ENCODE results near the gene COL5A2. TPM values are rescaled to one million over a fixed set of nuclear protein-coding genes. Genes with fewer than 3 reads are reported as not detected.

Gene COL5A2
- total and polyA plus RNA-seq, 2 experiments from 2014 or later: 252 to 974 TPM

DNA sequence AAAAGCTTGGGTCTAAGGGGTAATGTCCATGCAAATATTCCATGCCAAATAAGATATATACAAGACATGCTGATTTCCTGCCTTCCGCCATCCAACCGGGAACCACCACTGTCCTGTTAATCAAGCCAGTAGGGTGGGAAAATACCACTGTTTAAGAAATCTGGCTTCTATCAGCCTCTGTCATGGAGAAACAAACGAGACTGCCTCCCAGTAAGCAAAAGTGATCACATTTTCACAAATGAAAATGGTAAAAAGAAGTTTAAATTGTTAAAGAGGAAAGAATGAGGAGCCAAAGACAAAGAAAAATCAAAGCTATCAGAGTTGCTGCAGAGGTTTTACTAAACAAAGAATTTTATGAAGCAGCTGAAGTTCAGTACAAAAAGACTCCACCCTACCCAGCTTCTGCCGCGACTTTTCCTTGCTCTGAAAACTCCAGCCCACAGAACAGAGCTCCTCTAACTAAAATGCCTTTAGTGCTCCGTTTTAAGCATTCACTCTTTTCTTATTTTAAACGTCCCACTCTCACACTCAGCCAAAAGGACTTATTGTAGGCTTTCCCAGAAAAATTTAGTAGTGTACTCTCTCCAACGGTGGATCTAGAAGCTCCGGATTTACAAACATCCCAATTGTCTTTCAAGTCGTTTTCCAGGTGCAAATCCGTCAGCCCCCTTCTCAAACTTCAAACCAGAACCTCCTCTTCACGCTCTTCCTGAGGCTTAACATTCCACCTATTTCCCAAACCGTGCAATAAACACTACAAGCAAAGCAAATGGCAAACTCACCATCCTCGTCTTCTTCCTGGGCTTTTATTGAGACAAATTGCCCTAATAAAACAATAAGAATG is 613 bp downstream of the COL5A2 start:
- TF ChIP-seq EZH2phosphoT487 (IDR thresholded peaks at IDR 0.05; ENCODE audit: insufficient read depth, low read depth) (no peak), EZH2 (IDR thresholded peaks at IDR 0.05; ENCODE audit: insufficient read depth, poor library complexity, severe bottlenecking) (no peak)
- DNase-seq: peak; percentile 79
- Histone ChIP-seq H3K4me3 (peak overlapping the region; percentile 100), H2AFZ (peak overlapping the region; percentile 67), H3K4me2 (ENCODE audit: unreplicated experiment) (peak overlapping the region; percentile 91), H3K9me2 (ENCODE audit: insufficient read depth) (no peaks in the 10 kb centered on the region), H3K4me1 (ENCODE audit: insufficient read depth) (peaks cover 23% of the 10 kb centered on the region), H4K20me1 (ENCODE audit: insufficient read depth) (no peaks in the 10 kb centered on the region), H3K27me3 (replicated peaks; ENCODE audit: insufficient read depth) (no peaks in the 10 kb centered on the region), H3K27ac (peak overlapping the region; percentile 89), H3K9ac (peak overlapping the region; percentile 95), H3K9me3 (ENCODE audit: low read depth) (no peaks in the 10 kb centered on the region), H3K36me3 (ENCODE audit: low read depth) (no peaks in the 10 kb centered on the region), H3F3A (ENCODE audit: insufficient read depth) (peaks cover 51% of the 10 kb centered on the region), H3K79me2 (ENCODE audit: insufficient read depth) (peaks cover 81% of the 10 kb centered on the region)
- in situ Hi-C loops (cut with MboI): no loop called here
- WGBS, 2 experiments (ENCODE audit: low coverage in 1 of 2, low lambda C conversion rate in 2 of 2, missing lambda C conversion rate in 2 of 2): 1 to 2% methylated on average over 14 of the region's 14 CpGs

DNA sequence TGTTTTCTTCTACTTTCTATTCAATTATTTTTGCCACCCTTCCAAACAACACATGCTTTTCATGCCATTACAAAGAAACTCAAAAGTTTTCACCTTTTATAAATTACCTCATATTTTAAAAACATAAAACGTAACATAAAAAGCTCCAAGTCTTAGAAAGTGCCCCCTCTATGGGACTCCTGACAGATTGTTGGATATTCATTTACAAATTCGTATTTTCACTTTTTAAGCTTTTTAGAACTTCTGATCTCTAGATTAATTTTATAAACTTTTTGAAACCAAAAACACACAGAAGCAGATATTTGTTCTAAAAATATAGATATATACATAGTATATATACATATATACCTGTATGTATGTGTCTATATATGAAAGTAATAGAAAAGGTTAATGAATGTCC is 1.5 kb downstream of the COL5A2 start:
- WGBS, 2 experiments (ENCODE audit: low coverage in 1 of 2, low lambda C conversion rate in 2 of 2, missing lambda C conversion rate in 2 of 2): 0 to 2% methylated on average over 2 of the region's 2 CpGs
- peaks cover 90% of the 10 kb centered on the region for H3K79me2 ChIP-seq (ENCODE audit: insufficient read depth)
- no peak for TF ChIP-seq EZH2phosphoT487 (IDR thresholded peaks at IDR 0.05; ENCODE audit: insufficient read depth, low read depth)
- no peak for TF ChIP-seq EZH2 (IDR thresholded peaks at IDR 0.05; ENCODE audit: insufficient read depth, poor library complexity, severe bottlenecking)
- no peaks in the 10 kb centered on the region for H3K9me3 ChIP-seq (ENCODE audit: low read depth)
- H3K27ac ChIP-seq: peak overlapping the region; percentile 89
- in situ Hi-C loops (cut with MboI): no loop called here
- H3K4me2 ChIP-seq (ENCODE audit: unreplicated experiment): peak overlapping the region; percentile 91
- peaks cover 23% of the 10 kb centered on the region for H3K4me1 ChIP-seq (ENCODE audit: insufficient read depth)
- H3K27me3 ChIP-seq (replicated peaks; ENCODE audit: insufficient read depth): no peaks in the 10 kb centered on the region
- no peaks in the 10 kb centered on the region; the same call in 1 of the 2 replicates for H3K36me3 ChIP-seq (ENCODE audit: low read depth)
- peak overlapping the region; percentile 95 for H3K9ac ChIP-seq
- no peak overlapping the region for H2AFZ ChIP-seq
- no peaks in the 10 kb centered on the region for H3K9me2 ChIP-seq (ENCODE audit: insufficient read depth)
- peak overlapping the region; percentile 100 for H3K4me3 ChIP-seq
- DNase-seq: peak; percentile 74
- H3F3A ChIP-seq (ENCODE audit: insufficient read depth): peaks cover 52% of the 10 kb centered on the region
- no peaks in the 10 kb centered on the region for H4K20me1 ChIP-seq (ENCODE audit: insufficient read depth)

DNA sequence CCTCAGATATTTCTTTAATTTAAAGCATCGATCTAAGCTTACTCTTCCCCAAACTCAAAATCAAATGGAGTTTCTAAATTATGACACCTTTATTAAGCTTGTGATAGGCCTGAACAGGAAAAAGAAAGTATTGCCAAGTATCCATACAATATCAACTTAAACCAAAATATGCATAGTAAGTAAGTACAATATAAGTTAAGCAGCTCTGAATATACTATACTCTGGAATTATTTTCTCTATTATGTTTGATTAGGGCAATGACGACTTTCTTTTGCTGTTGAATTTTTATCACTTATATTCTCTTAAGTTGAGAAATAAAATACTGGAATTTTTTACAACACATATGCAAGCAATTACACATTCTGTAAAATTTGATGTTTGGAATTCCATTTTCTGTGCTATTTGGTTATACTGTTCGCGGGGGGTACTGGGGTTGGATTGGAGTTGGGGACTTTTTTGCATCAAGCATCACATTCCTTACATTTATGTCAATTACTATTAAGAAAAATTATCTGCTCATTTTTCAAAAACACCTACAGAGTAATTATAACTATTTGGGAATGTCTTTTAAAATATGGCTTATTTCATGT is 2.2 kb downstream of the COL5A2 start:
- H3K9me3 ChIP-seq (ENCODE audit: low read depth): no peaks in the 10 kb centered on the region
- peak overlapping the region; percentile 100 for H3K4me3 ChIP-seq
- H3K9me2 ChIP-seq (ENCODE audit: insufficient read depth): no peaks in the 10 kb centered on the region
- WGBS, 2 experiments (ENCODE audit: low coverage in 1 of 2, low lambda C conversion rate in 2 of 2, missing lambda C conversion rate in 2 of 2): 0 to 3% methylated on average over 4 of the region's 4 CpGs
- no peaks in the 10 kb centered on the region; the same call in 1 of the 2 replicates for H3K36me3 ChIP-seq (ENCODE audit: low read depth)
- H3K4me1 ChIP-seq (ENCODE audit: insufficient read depth): peaks cover 25% of the 10 kb centered on the region
- H4K20me1 ChIP-seq (ENCODE audit: insufficient read depth): no peaks in the 10 kb centered on the region
- in situ Hi-C loops (cut with MboI): no loop called here
- peak overlapping the region; percentile 95 for H3K9ac ChIP-seq
- TF ChIP-seq EZH2phosphoT487 (IDR thresholded peaks at IDR 0.05; ENCODE audit: insufficient read depth, low read depth) (no peak), EZH2 (IDR thresholded peaks at IDR 0.05; ENCODE audit: insufficient read depth, poor library complexity, severe bottlenecking) (no peak)
- peak overlapping the region; percentile 89 for H3K27ac ChIP-seq
- H2AFZ ChIP-seq: no peak overlapping the region
- H3K79me2 ChIP-seq (ENCODE audit: insufficient read depth): peaks cover 97% of the 10 kb centered on the region
- no peaks in the 10 kb centered on the region for H3K27me3 ChIP-seq (replicated peaks; ENCODE audit: insufficient read depth)
- no peak for DNase-seq
- H3F3A ChIP-seq (ENCODE audit: insufficient read depth): peaks cover 54% of the 10 kb centered on the region
- H3K4me2 ChIP-seq (ENCODE audit: unreplicated experiment): peak overlapping the region; percentile 91

GRCh38 chr2:189176516-189176915 is 3.0 kb downstream of the COL5A2 start:
- no peak for TF ChIP-seq EZH2phosphoT487 (IDR thresholded peaks at IDR 0.05; ENCODE audit: insufficient read depth, low read depth)
- no peak for TF ChIP-seq EZH2 (IDR thresholded peaks at IDR 0.05; ENCODE audit: insufficient read depth, poor library complexity, severe bottlenecking)
- Histone ChIP-seq H3F3A (ENCODE audit: insufficient read depth) (peaks cover 56% of the 10 kb centered on the region), H3K27ac (peak overlapping the region; percentile 89), H3K27me3 (replicated peaks; ENCODE audit: insufficient read depth) (no peaks in the 10 kb centered on the region), H3K9me3 (ENCODE audit: low read depth) (no peaks in the 10 kb centered on the region), H3K4me3 (peak overlapping the region; percentile 100), H2AFZ (no peak overlapping the region), H3K4me2 (ENCODE audit: unreplicated experiment) (peak overlapping the region; percentile 91), H3K36me3 (ENCODE audit: low read depth) (no peaks in the 10 kb centered on the region; the same call in 1 of the 2 replicates), H4K20me1 (ENCODE audit: insufficient read depth) (no peaks in the 10 kb centered on the region), H3K9me2 (ENCODE audit: insufficient read depth) (no peaks in the 10 kb centered on the region), H3K9ac (peak overlapping the region; percentile 95), H3K79me2 (ENCODE audit: insufficient read depth) (peaks cover 100% of the 10 kb centered on the region), H3K4me1 (ENCODE audit: insufficient read depth) (peaks cover 34% of the 10 kb centered on the region)
- DNase-seq: no peak
- 17 to 20% methylated on average over 3 of the region's 3 CpGs for WGBS, 2 experiments (ENCODE audit: low coverage in 1 of 2, low lambda C conversion rate in 2 of 2, missing lambda C conversion rate in 2 of 2)
- in situ Hi-C loops (cut with MboI): no loop called here
